Upper lobe of left lung (tissue), 4 donors: ENCODE results near the gene NDST3.

Experiments used
- POLR2A ChIP-seq, 4 donors: fragments of 450-650 bp; IDR thresholded peaks; one replicate each; pipeline ENCODE4 v1.5.1; 2016 to 2017; ENCODE audit warnings: antibody characterized with exemption in 4 of 4, mild to moderate bottlenecking in 2 of 4
- POLR2AphosphoS5 ChIP-seq, 2 donors: sonication (generic); formaldehyde crosslinking; IDR thresholded peaks; one replicate each; pipeline ENCODE4 v1.5.1; 2017; ENCODE audit warnings: antibody characterized with exemption in 2 of 2
- TF ChIP-seq, protein P1 (sequence below), 6 experiments: fragments of 450-650 bp in 4 of 6; fragments of 200-600 bp in 2 of 6; sonication (generic) in 2 of 6; IDR thresholded peaks; one replicate each; pipeline ENCODE4 v1.5.1; 2016 to 2019; ENCODE audit warnings: antibody characterized with exemption in 6 of 6

DNA sequence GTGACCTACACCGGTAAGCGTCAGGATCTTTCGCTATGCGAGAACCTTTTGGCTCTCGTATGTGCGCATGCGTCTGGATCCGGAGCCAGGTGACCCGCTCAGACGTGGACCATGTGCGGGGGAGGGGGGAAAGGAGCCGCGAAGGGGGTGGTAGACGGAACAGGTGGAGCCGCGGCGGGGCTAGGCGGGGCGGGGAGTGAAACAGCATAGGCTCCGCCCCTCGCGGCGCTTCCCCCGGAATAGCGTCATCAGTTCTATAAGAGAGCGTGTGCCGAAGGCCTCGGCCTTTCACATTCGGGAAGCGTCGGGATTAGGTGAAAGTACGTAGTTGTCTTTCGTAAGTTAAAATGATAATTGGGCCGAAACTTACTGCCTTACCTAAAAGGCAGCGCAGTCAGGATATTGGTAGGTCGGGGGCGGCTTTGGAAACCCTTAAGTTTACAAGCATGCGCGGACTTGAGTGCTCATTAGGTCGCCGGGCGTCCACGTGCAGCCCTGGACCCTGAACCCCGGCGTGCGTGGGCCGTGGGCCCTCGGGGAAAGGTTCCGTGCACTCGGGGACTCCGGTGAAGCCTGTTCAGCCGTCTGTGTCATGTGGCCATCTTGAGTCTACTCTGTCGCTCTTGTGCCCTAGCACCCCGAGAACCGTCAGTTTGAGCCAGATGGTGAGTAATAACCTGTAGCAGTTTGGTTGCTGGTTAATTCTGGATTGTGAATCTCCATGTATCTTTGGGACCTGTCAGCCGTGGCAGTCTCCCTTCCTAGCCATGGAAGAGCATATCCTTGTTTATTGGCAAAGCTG is 244.4 kb downstream of the NDST3 start:
- TF ChIP-seq, protein P1, sequence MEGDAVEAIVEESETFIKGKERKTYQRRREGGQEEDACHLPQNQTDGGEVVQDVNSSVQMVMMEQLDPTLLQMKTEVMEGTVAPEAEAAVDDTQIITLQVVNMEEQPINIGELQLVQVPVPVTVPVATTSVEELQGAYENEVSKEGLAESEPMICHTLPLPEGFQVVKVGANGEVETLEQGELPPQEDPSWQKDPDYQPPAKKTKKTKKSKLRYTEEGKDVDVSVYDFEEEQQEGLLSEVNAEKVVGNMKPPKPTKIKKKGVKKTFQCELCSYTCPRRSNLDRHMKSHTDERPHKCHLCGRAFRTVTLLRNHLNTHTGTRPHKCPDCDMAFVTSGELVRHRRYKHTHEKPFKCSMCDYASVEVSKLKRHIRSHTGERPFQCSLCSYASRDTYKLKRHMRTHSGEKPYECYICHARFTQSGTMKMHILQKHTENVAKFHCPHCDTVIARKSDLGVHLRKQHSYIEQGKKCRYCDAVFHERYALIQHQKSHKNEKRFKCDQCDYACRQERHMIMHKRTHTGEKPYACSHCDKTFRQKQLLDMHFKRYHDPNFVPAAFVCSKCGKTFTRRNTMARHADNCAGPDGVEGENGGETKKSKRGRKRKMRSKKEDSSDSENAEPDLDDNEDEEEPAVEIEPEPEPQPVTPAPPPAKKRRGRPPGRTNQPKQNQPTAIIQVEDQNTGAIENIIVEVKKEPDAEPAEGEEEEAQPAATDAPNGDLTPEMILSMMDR (IDR thresholded peaks at IDR 0.05) = no peak
- TF ChIP-seq POLR2AphosphoS5 (IDR thresholded peaks at IDR 0.05) (peak; percentile 94 to 95), POLR2A (IDR thresholded peaks at IDR 0.05) (peak; percentile 8 to 97 (median 91))
